Hepatocyte (in vitro differentiated cells): ENCODE data around the gene DNMT3A. TPM values are rescaled to one million over a fixed set of nuclear protein-coding genes. Genes with fewer than 3 reads are reported as not detected.

Source experiments
- DNase-seq: peaks from one replicate; pipeline ENCODE4 v3.0.0-alpha.2; 2016; ENCODE audit warnings: low spot score
- H2AFZ ChIP-seq: fragments of 200-600 bp; sonication (generic); 2 replicates; pipeline ENCODE4 v1.6.0; 2016; ENCODE audit warnings: antibody characterized with exemption, mild to moderate bottlenecking
- H3K27ac ChIP-seq: fragments of 200-600 bp; sonication (generic); 2 replicates; pipeline ENCODE4 v1.5.1; 2016; ENCODE audit warnings: mild to moderate bottlenecking
- H3K27me3 ChIP-seq: fragments of 200-600 bp; sonication (generic); 2 replicates; pipeline ENCODE4 v1.6.1; 2016
- H3K36me3 ChIP-seq: fragments of 200-600 bp; sonication (generic); replicated peaks from 2 replicates; pipeline ENCODE4 v1.5.1; 2016; ENCODE audit warnings: low read depth; ENCODE audit not compliant: insufficient read depth
- H3K4me1 ChIP-seq: fragments of 200-600 bp; sonication (generic); 2 replicates; pipeline ENCODE4 v1.5.1; 2016; ENCODE audit warnings: mild to moderate bottlenecking, moderate library complexity; ENCODE audit not compliant: insufficient read depth
- H3K4me2 ChIP-seq: fragments of 200-600 bp; sonication (generic); 2 replicates; pipeline ENCODE4 v1.6.0; 2016
- H3K4me3 ChIP-seq: fragments of 200-600 bp; sonication (generic); 2 replicates; pipeline ENCODE4 v1.5.1; 2016; ENCODE audit warnings: mild to moderate bottlenecking
- H3K79me2 ChIP-seq: fragments of 200-600 bp; sonication (generic); 2 replicates; pipeline ENCODE4 v1.6.0; 2017; ENCODE audit warnings: mild to moderate bottlenecking
- H3K9me2 ChIP-seq: fragments of 200-600 bp; sonication (generic); replicated peaks from 2 replicates; pipeline ENCODE4 v1.6.0; 2017; ENCODE audit warnings: mild to moderate bottlenecking; ENCODE audit not compliant: insufficient read depth
- H3K9me3 ChIP-seq: fragments of 200-600 bp; sonication (generic); 2 replicates; pipeline ENCODE4 v1.5.1; 2016; ENCODE audit warnings: low read depth, mild to moderate bottlenecking
- H4K20me1 ChIP-seq: fragments of 200-600 bp; sonication (generic); 2 replicates; pipeline ENCODE4 v1.6.0; 2016; ENCODE audit warnings: mild to moderate bottlenecking; ENCODE audit not compliant: insufficient read depth, poor library complexity, severe bottlenecking
- CTCF ChIP-seq: fragments of 200-600 bp; sonication (generic); IDR thresholded peaks from 2 replicates; pipeline ENCODE4 v1.5.1; 2016; ENCODE audit warnings: antibody characterized with exemption, mild to moderate bottlenecking; ENCODE audit not compliant: poor library complexity
- EZH2 ChIP-seq: fragments of 200-600 bp; sonication (generic); IDR thresholded peaks from 2 replicates; pipeline ENCODE4 v1.6.1; 2016; ENCODE audit warnings: antibody characterized with exemption, mild to moderate bottlenecking, borderline replicate concordance
- EZH2phosphoT487 ChIP-seq: fragments of 200-600 bp; sonication (generic); IDR thresholded peaks from one replicate; pipeline ENCODE4 v1.6.1; 2018; ENCODE audit warnings: antibody characterized with exemption, mild to moderate bottlenecking, low read depth, moderate library complexity; ENCODE audit not compliant: unreplicated experiment, severe bottlenecking
- WGBS: methylation state at CpG from one replicate; pipeline ENCODE4 v1.1.6; 2016; ENCODE audit warnings: low lambda C conversion rate; ENCODE audit errors: missing lambda C conversion rate; 5-methylcytosine and 5-hydroxymethylcytosine counted together
- polyA plus RNA-seq: library from polyadenylated mRNA; unstranded; fragments of >200 nt; fragmentation: Nextera tagmentation; extraction: Ambion mirVana; gene quantifications from 2 replicates; pipeline ENCODE4 v1.2.1, GENCODE V29; 2016
- total RNA-seq: library from RNA; depleted of rRNA; stranded (reverse); fragments of >200 nt; gene quantifications from 2 replicates; pipeline ENCODE4 v1.2.3, GENCODE V29; 2014

DNMT3A gene
- total and polyA plus RNA-seq, 2 experiments from 2014 or later: 28.3 to 43.8 TPM

- 68% methylated on average over 2 of the region's 4 CpGs for WGBS
These were observed 7.7 kb downstream of the DNMT3A start for GRCh38 chr2:25333981-25334380.

DNA sequence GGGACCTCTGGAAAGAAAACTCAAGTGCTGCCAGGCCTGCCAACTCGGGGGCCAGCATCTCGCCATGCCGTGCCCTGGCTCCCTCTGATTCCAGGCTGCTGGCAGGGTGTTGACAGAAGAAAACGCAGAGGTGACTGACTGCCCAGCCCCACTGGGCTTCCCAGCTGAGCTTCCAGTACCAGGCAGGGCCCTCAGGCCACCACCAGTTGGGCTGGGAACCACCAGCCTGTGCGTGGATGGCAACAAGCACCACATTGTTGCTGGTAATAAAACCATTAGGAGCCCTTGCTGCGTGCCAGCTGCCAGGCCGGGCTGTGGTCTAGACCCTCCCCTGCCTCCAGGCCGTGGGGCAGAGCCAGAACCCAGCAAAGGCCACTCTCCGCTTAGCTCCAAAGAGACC, 9.2 kb downstream of the DNMT3A start:
- WGBS: 90% methylated on average over 9 of the region's 9 CpGs
- Histone ChIP-seq H3K4me2 (no peak overlapping the region), H2AFZ (no peak overlapping the region), H3K4me3 (no peak overlapping the region), H3K36me3 (no peaks in the 10 kb centered on the region), H3K9me2 (no peaks in the 10 kb centered on the region), H3K27ac (no peak overlapping the region), H3K4me1 (peaks cover 4% of the 10 kb centered on the region), H3K9me3 (no peaks in the 10 kb centered on the region), H3K27me3 (no peaks in the 10 kb centered on the region), H3K79me2 (peaks cover 100% of the 10 kb centered on the region), H4K20me1 (peaks cover 92% of the 10 kb centered on the region)
- DNase-seq: no peak
- TF ChIP-seq EZH2phosphoT487 (no peak), CTCF (no peak), EZH2 (no peak)

More at GRCh38 chr2:25333981-25334380, 7.7 kb downstream of the DNMT3A start:
- no peaks in the 10 kb centered on the region for H3K27me3 ChIP-seq
- H3K4me1 ChIP-seq: peaks cover 4% of the 10 kb centered on the region
- no peak overlapping the region for H3K4me3 ChIP-seq
- no peak overlapping the region for H2AFZ ChIP-seq
- H3K9me3 ChIP-seq: no peaks in the 10 kb centered on the region
- H3K9me2 ChIP-seq: no peaks in the 10 kb centered on the region
- H3K27ac ChIP-seq: no peak overlapping the region
- peaks cover 100% of the 10 kb centered on the region for H3K79me2 ChIP-seq
- TF ChIP-seq EZH2 (no peak), EZH2phosphoT487 (no peak), CTCF (no peak)
- H3K36me3 ChIP-seq: no peaks in the 10 kb centered on the region
- DNase-seq: no peak
- H3K4me2 ChIP-seq: no peak overlapping the region
- H4K20me1 ChIP-seq: peaks cover 97% of the 10 kb centered on the region

DNA sequence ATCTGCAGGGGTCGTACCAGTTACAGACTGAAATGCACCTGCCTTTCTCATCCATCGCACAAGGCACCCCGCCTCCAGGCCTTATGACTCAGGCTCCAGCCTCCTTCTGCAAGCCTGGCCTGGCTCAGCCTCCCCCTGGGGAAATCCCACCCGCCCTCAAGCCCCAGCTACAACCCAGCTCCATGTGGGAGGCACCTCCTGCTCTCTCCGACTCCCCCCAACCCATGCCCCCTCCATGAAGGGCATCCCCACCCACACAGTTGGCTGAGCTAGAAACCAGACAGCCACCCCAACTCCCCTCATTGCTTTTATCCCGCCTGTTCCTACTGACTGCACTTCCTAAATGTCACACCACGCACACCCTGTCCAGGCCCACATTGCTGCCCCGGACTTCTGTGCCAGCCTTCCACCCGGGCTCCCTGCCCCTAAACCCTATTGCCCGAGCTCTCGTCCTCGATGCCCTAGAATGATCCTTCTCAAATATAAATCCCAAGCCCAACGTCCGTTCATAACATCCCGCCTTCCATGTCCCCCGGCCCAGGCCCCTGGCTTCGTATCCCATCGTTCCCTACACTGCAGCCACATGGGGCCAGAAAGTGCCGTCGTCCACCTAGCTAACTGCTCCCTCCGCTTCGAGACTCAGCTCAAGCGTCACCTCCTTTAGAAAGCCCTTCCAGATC, 9.9 kb downstream of the DNMT3A start:
- Histone ChIP-seq H3K4me2 (no peak overlapping the region), H3K4me3 (no peak overlapping the region), H3K36me3 (no peaks in the 10 kb centered on the region), H3K79me2 (peaks cover 100% of the 10 kb centered on the region), H4K20me1 (peaks cover 84% of the 10 kb centered on the region), H3K9me2 (no peaks in the 10 kb centered on the region), H3K4me1 (peaks cover 4% of the 10 kb centered on the region), H2AFZ (no peak overlapping the region), H3K9me3 (no peaks in the 10 kb centered on the region), H3K27me3 (no peaks in the 10 kb centered on the region), H3K27ac (no peak overlapping the region)
- no peak for DNase-seq
- TF ChIP-seq EZH2: no peak
- TF ChIP-seq CTCF: no peak
- no peak for TF ChIP-seq EZH2phosphoT487
- 87% methylated on average over 22 of the region's 23 CpGs for WGBS
